Suprapubic skin (tissue), 4 donors: Measurements from ENCODE around the gene C1orf167.

ENCODE experiments used
- EP300 ChIP-seq: sonication (generic); formaldehyde crosslinking; IDR thresholded peaks from one replicate; pipeline ENCODE4 v1.6.1; 2017; ENCODE audit warnings: antibody characterized with exemption
- POLR2A ChIP-seq, 2 donors: fragments of 450-650 bp; IDR thresholded peaks; one replicate each; pipeline ENCODE4 v1.6.1; 2017; ENCODE audit warnings: antibody characterized with exemption in 2 of 2, mild to moderate bottlenecking in 2 of 2, moderate library complexity in 2 of 2
- POLR2AphosphoS5 ChIP-seq, 3 donors: sonication (generic); formaldehyde crosslinking; IDR thresholded peaks; one replicate each; pipeline ENCODE4 v1.6.1; 2017; ENCODE audit warnings: antibody characterized with exemption in 3 of 3
- TF ChIP-seq, protein P1 (sequence below), 2 donors: fragments of 200-600 bp in 1 of 2; fragments of 450-650 bp in 1 of 2; sonication (generic) in 1 of 2; IDR thresholded peaks; one replicate each; pipeline ENCODE4 v1.5.1; 2016 to 2019; ENCODE audit warnings: antibody characterized with exemption in 2 of 2, mild to moderate bottlenecking in 1 of 2, moderate library complexity in 1 of 2

DNA sequence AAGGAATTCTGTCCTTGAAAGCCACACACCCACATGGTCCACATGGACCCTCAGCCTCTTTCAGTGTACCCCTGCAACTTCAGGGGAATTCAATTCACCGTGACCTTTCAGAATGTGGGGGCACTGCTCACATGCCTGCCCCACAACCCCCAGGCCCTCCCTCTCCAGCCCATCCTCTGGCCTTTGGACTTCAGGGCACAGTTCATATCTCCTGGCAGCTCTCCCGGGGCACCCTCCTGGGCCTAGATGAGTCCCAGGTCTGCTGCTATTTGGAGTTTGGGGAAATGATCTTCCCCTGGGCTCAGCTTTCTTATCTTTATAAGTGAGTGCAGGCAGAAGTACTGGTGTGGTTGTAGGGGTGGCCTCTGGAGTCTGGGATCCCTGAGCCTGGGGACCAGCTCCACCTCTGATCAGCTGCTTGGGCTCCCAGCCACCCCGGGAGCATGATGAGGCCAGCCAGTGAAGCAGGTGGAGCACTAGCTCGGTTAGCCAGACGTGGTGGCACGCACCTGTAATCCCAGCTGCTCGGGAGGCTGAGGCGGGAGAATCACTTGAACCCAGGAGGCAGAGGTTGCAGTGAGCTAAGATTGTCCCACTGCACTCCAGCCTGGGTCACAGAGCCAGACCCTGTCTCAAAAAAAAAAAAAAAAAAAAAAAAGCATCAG, 15.8 kb downstream of the C1orf167 start:
- TF ChIP-seq, protein P1, sequence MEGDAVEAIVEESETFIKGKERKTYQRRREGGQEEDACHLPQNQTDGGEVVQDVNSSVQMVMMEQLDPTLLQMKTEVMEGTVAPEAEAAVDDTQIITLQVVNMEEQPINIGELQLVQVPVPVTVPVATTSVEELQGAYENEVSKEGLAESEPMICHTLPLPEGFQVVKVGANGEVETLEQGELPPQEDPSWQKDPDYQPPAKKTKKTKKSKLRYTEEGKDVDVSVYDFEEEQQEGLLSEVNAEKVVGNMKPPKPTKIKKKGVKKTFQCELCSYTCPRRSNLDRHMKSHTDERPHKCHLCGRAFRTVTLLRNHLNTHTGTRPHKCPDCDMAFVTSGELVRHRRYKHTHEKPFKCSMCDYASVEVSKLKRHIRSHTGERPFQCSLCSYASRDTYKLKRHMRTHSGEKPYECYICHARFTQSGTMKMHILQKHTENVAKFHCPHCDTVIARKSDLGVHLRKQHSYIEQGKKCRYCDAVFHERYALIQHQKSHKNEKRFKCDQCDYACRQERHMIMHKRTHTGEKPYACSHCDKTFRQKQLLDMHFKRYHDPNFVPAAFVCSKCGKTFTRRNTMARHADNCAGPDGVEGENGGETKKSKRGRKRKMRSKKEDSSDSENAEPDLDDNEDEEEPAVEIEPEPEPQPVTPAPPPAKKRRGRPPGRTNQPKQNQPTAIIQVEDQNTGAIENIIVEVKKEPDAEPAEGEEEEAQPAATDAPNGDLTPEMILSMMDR (IDR thresholded peaks at IDR 0.05): no peak
- TF ChIP-seq EP300 (no peak), POLR2AphosphoS5 (IDR thresholded peaks at IDR 0.05) (no peak), POLR2A (IDR thresholded peaks at IDR 0.05) (no peak)
